HCT116 (cell line): Measurements from ENCODE around the gene LDHAL6B. TPM values are rescaled to one million over a fixed set of nuclear protein-coding genes. Genes with fewer than 3 reads are reported as not detected.

Source experiments
- ATAC-seq: fragments of 200-7000 bp; cut with Tn5 transposase; 2 replicates; pipeline ENCODE4 v1.9.1; 2020; ENCODE audit warnings: mild to moderate bottlenecking, moderate library complexity
- BruUV-seq: library from RNA; stranded (reverse); fragments of 400-500 nt; replicated peaks from 2 replicates; lab custom pipeline; 2021; lab: Mats Ljungman, UMichigan
- CTCF ChIA-PET: fragments of 300-600 bp; sonication (Branson Sonifier 250); formaldehyde crosslinking; loops from one replicate; lab custom pipeline; 2021; ENCODE audit warnings: antibody characterized with exemption; lab: Charles Lee
- POLR2A ChIA-PET: fragments of 300-600, 350-600 bp; sonication (Branson Sonifier 250); formaldehyde crosslinking; loops from one replicate; lab custom pipeline; 2021; ENCODE audit warnings: antibody characterized with exemption; lab: Charles Lee
- RAD21 ChIA-PET, 2 experiments: fragments of 300-600 bp; sonication (Branson Sonifier 250); formaldehyde crosslinking; loops; one replicate each; lab custom pipeline; 2023; ENCODE audit warnings: low total read pairs in 2 of 2; ENCODE audit not compliant: uncharacterized antibody in 2 of 2, unreplicated experiment in 2 of 2, low non-redundant PET in 1 of 2; lab: Charles Lee
- DNase-seq: peaks from one replicate; pipeline ENCODE4 v3.0.0-alpha.2; 2010; ENCODE audit warnings: low read depth, low spot score
- H2AFZ ChIP-seq: fragments of 200-600 bp; shearing (Covaris generic), sonication (generic); 2 replicates; pipeline ENCODE4 v1.6.1; 2017; ENCODE audit warnings: low read depth, mixed run types, mixed read lengths, antibody characterized with exemption, low read length; ENCODE audit not compliant: poor library complexity, severe bottlenecking
- H3K27ac ChIP-seq: 2 replicates; pipeline ENCODE4 v1.5.1; 2012; ENCODE audit warnings: low read depth, low read length
- H3K27me3 ChIP-seq: fragments of 200-600 bp; sonication (generic); 2 replicates; pipeline ENCODE4 v1.6.1; 2016; ENCODE audit warnings: mixed run types, low read length, mixed read lengths; ENCODE audit not compliant: insufficient read depth
- H3K36me3 ChIP-seq, 2 experiments: fragments of 200-500 bp in 1 of 2; fragments of 200-600 bp in 1 of 2; sonication (Bioruptor generic) in 1 of 2; sonication (generic) in 1 of 2; 2 replicates each; pipeline versions ENCODE4 v1.5.1 to v1.6.1; 2014 to 2016; ENCODE audit warnings: low read length in 2 of 2, inconsistent platforms in 1 of 2, mixed read lengths in 1 of 2, mixed run types in 1 of 2; ENCODE audit not compliant: insufficient read depth in 2 of 2, control insufficient read depth in 1 of 2
- H3K4me1 ChIP-seq, 2 experiments: fragments of 200-600 bp in 1 of 2; sonication (generic) in 1 of 2; 2 replicates each; pipeline versions ENCODE4 v1.5.1 to v1.6.1; 2012 to 2017; ENCODE audit warnings: low read length in 2 of 2, inconsistent platforms in 1 of 2, mild to moderate bottlenecking in 1 of 2, mixed read lengths in 1 of 2, mixed run types in 1 of 2, moderate library complexity in 1 of 2; ENCODE audit not compliant: insufficient read depth in 2 of 2, control insufficient read depth in 1 of 2
- H3K4me2 ChIP-seq: fragments of 200-600 bp; sonication (generic); 2 replicates; pipeline ENCODE4 v1.6.1; 2017; ENCODE audit warnings: mixed run types, low read length, mixed read lengths
- H3K4me3 ChIP-seq, 2 experiments: fragments of 200-600 bp in 1 of 2; sonication (generic) in 1 of 2; replicated peaks in 1 of 2; 2 replicates each; pipeline ENCODE4 v1.5.1; 2011 to 2016; ENCODE audit warnings: low read length in 2 of 2, control low read depth in 1 of 2, low read depth in 1 of 2, mild to moderate bottlenecking in 1 of 2, mixed read lengths in 1 of 2, mixed run types in 1 of 2
- H3K79me2 ChIP-seq: fragments of 200-600 bp; sonication (generic); 2 replicates; pipeline ENCODE4 v1.6.1; 2017; ENCODE audit warnings: mild to moderate bottlenecking, mixed run types, low read length, moderate library complexity, mixed read lengths; ENCODE audit not compliant: insufficient read depth
- H3K9ac ChIP-seq: fragments of 200-600 bp; sonication (generic); 2 replicates; pipeline ENCODE4 v1.6.1; 2016; ENCODE audit warnings: low read length, mixed read lengths
- H3K9me2 ChIP-seq: fragments of 200-600 bp; sonication (generic), shearing (Covaris generic); 2 replicates; pipeline ENCODE4 v1.6.1; 2017; ENCODE audit warnings: mixed run types, mild to moderate bottlenecking, moderate library complexity; ENCODE audit not compliant: insufficient read depth
- H3K9me3 ChIP-seq, 2 experiments: fragments of 200-500 bp in 1 of 2; fragments of 200-600 bp in 1 of 2; sonication (Bioruptor generic) in 1 of 2; sonication (generic) in 1 of 2; 2 replicates each; pipeline ENCODE4 v1.6.1; 2014 to 2017; ENCODE audit warnings: low read length in 2 of 2, mixed read lengths in 2 of 2, inconsistent platforms in 1 of 2, low read depth in 1 of 2, mild to moderate bottlenecking in 1 of 2, mixed run types in 1 of 2, moderate library complexity in 1 of 2; ENCODE audit not compliant: control insufficient read depth in 1 of 2, insufficient read depth in 1 of 2
- H4K20me1 ChIP-seq: fragments of 200-600 bp; sonication (generic), shearing (Covaris generic); 2 replicates; pipeline ENCODE4 v1.6.1; 2017; ENCODE audit warnings: mixed run types, mild to moderate bottlenecking, moderate library complexity; ENCODE audit not compliant: insufficient read depth
- CBX3 ChIP-seq: IDR thresholded peaks from 2 replicates; pipeline ENCODE4 v1.6.1; 2012; ENCODE audit warnings: low read depth
- EGR1 ChIP-seq: IDR thresholded peaks from 2 replicates; pipeline ENCODE4 v1.6.1; 2012; ENCODE audit warnings: low read depth
- ELF1 ChIP-seq: IDR thresholded peaks from 2 replicates; pipeline ENCODE4 v1.6.1; 2012; ENCODE audit warnings: low read depth, borderline replicate concordance
- EZH2 ChIP-seq: fragments of 200-600 bp; sonication (generic); IDR thresholded peaks from 2 replicates; pipeline ENCODE4 v1.6.1; 2017; ENCODE audit warnings: antibody characterized with exemption, mixed run types
- EZH2phosphoT487 ChIP-seq: fragments of 200-600 bp; IDR thresholded peaks from 2 replicates; pipeline ENCODE4 v1.6.1; 2018; ENCODE audit warnings: antibody characterized with exemption, borderline replicate concordance
- FOSL1 ChIP-seq: IDR thresholded peaks from 2 replicates; pipeline ENCODE4 v1.6.1; 2012; ENCODE audit warnings: low read depth
- JUND ChIP-seq: IDR thresholded peaks from 2 replicates; pipeline ENCODE4 v1.6.1; 2012
- POLR2AphosphoS5 ChIP-seq: IDR thresholded peaks from 2 replicates; pipeline ENCODE4 v1.6.1; 2011; ENCODE audit warnings: mild to moderate bottlenecking, low read depth, low read length, moderate library complexity
- SIN3A ChIP-seq: IDR thresholded peaks from 2 replicates; pipeline ENCODE4 v1.6.1; 2012; ENCODE audit warnings: low read depth
- SP1 ChIP-seq: IDR thresholded peaks from 2 replicates; pipeline ENCODE4 v1.6.1; 2012; ENCODE audit warnings: low read depth
- TCF7L2 ChIP-seq: IDR thresholded peaks from 2 replicates; pipeline ENCODE4 v1.7.0; 2011; ENCODE audit warnings: borderline replicate concordance, inconsistent platforms; ENCODE audit not compliant: insufficient read depth, insufficient read length; ENCODE audit errors: extremely low read depth
- ZFX ChIP-seq: fragments of 450-650 bp; IDR thresholded peaks from 2 replicates; pipeline ENCODE4 v1.6.1; 2017
- intact Hi-C: fragments of 100-400 bp; cut with micrococcal nuclease; formaldehyde crosslinking; loops from 2 replicates; pipeline ENCODE4 v1.10.0; 2022
- total RNA-seq: library from RNA; stranded (reverse); gene quantifications from one replicate; pipeline ENCODE4 v1.2.1, GENCODE V29; 2021; ENCODE audit not compliant: unreplicated experiment
- TF ChIP-seq, protein P1 (sequence below): IDR thresholded peaks from 2 replicates; pipeline ENCODE4 v1.6.1; 2012
- TF ChIP-seq, protein P2 (sequence below): IDR thresholded peaks from 2 replicates; pipeline ENCODE4 v1.6.1; 2012; ENCODE audit warnings: low read depth

LDHAL6B gene
- total RNA-seq, 1 experiment from 2014 or later = not detected

DNA sequence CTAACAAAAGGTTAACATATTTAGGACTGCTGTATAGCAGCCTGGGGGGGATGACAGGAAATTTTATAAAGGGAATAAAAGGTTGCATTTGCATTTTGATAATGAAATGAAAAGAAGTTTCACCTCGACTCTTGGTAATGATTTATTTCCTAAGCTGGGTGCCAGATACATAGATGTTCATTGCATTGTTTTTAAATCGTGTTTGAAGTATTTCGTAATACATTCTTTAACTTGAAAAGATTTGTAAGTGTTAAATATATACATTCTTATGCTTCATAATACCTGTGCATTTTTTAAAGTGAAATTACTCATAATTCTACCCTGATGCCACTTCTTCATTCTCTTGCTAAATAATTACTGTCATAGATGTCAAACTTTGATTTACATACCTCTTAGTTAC, 22.8 kb downstream of the LDHAL6B start:
- ChIA-PET RAD21 (no interaction called here), CTCF (interaction anchor here (1.4 kb wide), 1 partner anchor 55 kb away, joined by 3 read pairs; no protein-coding TSS in a partner anchor), POLR2A (no interaction called here)
- H3K36me3 ChIP-seq = peaks cover 2 to 9% of the 10 kb centered on the region in 2 experiments; a peak in 2 of 4 replicates
- no peaks in the 10 kb centered on the region for H3K9me3 ChIP-seq
- no peak overlapping the region for H3K4me2 ChIP-seq
- no peak overlapping the region for H3K27ac ChIP-seq
- intact Hi-C loops = no loop called here
- ATAC-seq = no peak
- H4K20me1 ChIP-seq = no peaks in the 10 kb centered on the region
- no peak overlapping the region for H3K9ac ChIP-seq
- no peak for DNase-seq
- no peaks in the 10 kb centered on the region for H3K27me3 ChIP-seq
- no peaks in the 10 kb centered on the region for H3K9me2 ChIP-seq
- TF ChIP-seq POLR2AphosphoS5 (no peak), SP1 (no peak)
- TF ChIP-seq, protein P1, sequence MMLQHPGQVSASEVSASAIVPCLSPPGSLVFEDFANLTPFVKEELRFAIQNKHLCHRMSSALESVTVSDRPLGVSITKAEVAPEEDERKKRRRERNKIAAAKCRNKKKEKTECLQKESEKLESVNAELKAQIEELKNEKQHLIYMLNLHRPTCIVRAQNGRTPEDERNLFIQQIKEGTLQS = no peak
- TF ChIP-seq, protein P2, sequence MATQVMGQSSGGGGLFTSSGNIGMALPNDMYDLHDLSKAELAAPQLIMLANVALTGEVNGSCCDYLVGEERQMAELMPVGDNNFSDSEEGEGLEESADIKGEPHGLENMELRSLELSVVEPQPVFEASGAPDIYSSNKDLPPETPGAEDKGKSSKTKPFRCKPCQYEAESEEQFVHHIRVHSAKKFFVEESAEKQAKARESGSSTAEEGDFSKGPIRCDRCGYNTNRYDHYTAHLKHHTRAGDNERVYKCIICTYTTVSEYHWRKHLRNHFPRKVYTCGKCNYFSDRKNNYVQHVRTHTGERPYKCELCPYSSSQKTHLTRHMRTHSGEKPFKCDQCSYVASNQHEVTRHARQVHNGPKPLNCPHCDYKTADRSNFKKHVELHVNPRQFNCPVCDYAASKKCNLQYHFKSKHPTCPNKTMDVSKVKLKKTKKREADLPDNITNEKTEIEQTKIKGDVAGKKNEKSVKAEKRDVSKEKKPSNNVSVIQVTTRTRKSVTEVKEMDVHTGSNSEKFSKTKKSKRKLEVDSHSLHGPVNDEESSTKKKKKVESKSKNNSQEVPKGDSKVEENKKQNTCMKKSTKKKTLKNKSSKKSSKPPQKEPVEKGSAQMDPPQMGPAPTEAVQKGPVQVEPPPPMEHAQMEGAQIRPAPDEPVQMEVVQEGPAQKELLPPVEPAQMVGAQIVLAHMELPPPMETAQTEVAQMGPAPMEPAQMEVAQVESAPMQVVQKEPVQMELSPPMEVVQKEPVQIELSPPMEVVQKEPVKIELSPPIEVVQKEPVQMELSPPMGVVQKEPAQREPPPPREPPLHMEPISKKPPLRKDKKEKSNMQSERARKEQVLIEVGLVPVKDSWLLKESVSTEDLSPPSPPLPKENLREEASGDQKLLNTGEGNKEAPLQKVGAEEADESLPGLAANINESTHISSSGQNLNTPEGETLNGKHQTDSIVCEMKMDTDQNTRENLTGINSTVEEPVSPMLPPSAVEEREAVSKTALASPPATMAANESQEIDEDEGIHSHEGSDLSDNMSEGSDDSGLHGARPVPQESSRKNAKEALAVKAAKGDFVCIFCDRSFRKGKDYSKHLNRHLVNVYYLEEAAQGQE = no peak
- no TSS peak for BruUV-seq
- no peaks in the 10 kb centered on the region for H3K79me2 ChIP-seq
- no peak overlapping the region for H3K4me3 ChIP-seq
- H2AFZ ChIP-seq = no peak overlapping the region
- no peaks in the 10 kb centered on the region for H3K4me1 ChIP-seq

DNA sequence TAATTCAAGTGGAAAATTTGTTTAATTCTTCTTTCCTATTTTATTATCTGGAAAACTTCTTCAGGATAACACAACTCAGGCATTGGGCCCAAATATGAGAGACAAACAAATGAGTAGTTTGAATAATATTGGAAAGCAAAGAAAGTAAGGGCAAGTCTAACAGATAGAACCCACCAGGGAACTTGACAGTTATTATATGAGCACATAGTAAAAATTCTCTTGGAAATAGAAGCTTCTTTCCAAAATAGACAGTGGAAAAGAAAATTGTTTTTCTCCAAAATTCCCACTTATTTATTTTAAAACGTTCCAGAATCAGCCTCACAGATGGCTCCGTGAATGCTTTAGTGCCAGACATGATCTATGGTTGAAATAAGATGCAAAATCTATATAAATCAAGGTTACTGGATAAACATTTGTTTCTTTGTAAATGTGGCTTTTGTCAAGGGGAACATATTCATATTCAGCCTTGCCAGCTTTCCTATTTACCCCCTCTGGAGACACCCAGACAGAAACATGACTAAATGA, 23.9 kb downstream of the LDHAL6B start:
- Histone ChIP-seq H3K79me2 (no peaks in the 10 kb centered on the region), H3K4me1 (no peaks in the 10 kb centered on the region), H4K20me1 (no peaks in the 10 kb centered on the region), H3K27me3 (no peaks in the 10 kb centered on the region), H2AFZ (no peak overlapping the region), H3K9me3 (no peaks in the 10 kb centered on the region), H3K27ac (no peak overlapping the region), H3K4me2 (no peak overlapping the region), H3K9ac (no peak overlapping the region), H3K9me2 (no peaks in the 10 kb centered on the region), H3K36me3 (peaks cover 0 to 9% of the 10 kb centered on the region in 2 experiments; a peak in 1 of 4 replicates), H3K4me3 (no peak overlapping the region)
- ChIA-PET RAD21 (no interaction called here), CTCF (no interaction called here), POLR2A (no interaction called here)
- no peak for ATAC-seq
- no TSS peak for BruUV-seq
- intact Hi-C loops = no loop called here
- no peak for DNase-seq
- TF ChIP-seq EZH2 (no peak), EZH2phosphoT487 (no peak), CBX3 (no peak), EGR1 (no peak), ELF1 (no peak), FOSL1 (no peak), JUND (no peak), SIN3A (no peak), POLR2AphosphoS5 (no peak), SP1 (no peak), ZFX (no peak), TCF7L2 (no peak)
- TF ChIP-seq, protein P2 = no peak
